NCI-H748 (cell line): ENCODE data around the gene TUBGCP6.

Experiments used
- DNase-seq: peaks from one replicate; lab custom pipeline; 2025; ENCODE audit not compliant: unreplicated experiment; lab: John Stamatoyannopoulos, UW

The TUBGCP6 gene

GRCh38 chr22:50184004-50184901 is 60.6 kb downstream of the TUBGCP6 start:
- no peak for DNase-seq

GRCh38 chr22:50183141-50183971 is 61.5 kb downstream of the TUBGCP6 start:
- no peak for DNase-seq

DNA sequence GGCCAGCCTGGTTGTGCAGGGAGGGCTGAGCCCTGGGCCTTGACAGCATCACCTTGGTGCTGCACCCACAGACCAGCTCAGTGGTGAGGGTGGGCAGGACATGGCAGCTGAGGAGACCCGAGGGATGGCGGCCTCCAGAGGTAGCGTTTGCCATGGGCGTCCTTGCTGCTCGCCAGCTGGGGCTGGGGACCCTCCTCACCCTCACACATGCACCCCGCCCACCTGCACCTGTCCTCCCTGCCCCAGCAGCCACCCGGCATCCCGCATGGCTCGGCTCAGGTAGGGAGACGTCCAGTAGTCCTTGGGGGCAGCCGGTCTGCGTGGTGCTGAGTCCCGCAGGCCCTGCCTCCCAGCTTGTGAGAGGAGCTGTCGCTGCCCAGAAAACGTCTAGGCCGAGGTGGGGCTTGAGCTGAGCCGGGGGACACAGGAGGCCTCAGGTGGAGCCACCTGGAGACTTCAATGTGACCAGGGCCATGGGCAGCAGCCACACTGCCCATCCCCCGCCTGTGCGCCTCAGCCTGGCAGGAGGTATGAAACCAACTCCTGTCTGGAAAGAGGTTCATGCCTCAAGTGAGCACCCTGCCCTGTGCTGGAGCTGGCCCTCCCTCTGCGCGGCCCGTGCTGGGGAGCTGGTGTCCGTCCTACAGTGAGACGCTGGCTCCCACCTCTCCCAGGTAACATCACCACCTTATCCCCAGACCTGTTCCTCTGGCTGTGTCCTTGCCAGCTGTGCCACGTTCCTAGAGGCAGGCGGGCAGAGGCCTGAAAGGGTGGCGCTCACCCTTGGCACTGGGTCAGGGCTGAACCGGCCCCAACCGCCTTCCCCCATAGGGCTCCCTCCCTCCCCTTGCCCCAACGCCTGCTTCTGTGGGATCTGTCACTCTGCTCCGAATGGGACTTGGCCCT is 62.4 kb downstream of the TUBGCP6 start:
- DNase-seq = no peak

GRCh38 chr22:50180727-50181521 is 63.9 kb downstream of the TUBGCP6 start:
- DNase-seq = no peak

- DNase-seq = no peak
Observed at GRCh38 chr22:50179937-50180726, 64.7 kb downstream of the TUBGCP6 start.

- no peak for DNase-seq
Observed at GRCh38 chr22:50178871-50179869, 65.7 kb downstream of the TUBGCP6 start.

GRCh38 chr22:50178471-50178864 is 66.4 kb downstream of the TUBGCP6 start:
- DNase-seq = no peak

DNA sequence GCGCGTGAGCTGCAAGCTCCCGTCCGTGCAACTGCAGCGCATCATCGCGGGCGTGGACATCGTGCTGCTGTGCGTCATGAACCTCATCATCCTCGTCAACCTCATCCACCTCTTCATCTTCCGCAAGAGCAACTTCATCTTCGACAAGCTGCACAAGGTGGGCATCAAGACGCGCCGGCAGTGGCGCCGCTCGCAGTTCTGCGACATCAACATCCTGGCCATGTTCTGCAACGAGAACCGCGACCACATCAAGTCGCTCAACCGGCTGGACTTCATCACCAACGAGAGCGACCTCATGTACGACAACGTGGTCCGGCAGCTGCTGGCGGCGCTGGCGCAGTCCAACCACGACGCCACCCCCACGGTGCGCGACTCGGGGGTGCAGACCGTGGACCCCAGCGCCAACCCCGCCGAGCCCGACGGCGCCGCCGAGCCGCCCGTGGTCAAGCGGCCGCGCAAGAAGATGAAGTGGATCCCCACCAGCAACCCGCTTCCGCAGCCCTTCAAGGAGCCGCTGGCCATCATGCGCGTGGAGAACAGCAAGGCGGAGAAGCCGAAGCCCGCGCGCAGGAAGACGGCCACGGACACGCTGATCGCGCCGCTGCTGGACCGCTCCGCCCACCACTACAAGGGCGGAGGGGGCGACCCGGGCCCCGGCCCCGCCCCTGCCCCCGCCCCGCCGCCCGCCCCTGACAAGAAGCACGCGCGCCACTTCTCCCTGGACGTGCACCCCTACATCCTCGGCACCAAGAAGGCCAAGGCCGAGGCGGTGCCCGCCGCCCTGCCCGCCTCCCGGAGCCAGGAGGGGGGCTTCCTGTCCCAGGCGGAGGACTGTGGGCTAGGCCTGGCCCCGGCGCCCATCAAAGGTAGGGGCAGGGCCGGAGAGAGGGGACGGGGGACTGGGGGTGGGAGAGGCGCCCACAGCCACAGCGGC is 67.0 kb downstream of the TUBGCP6 start:
- no peak for DNase-seq

DNA sequence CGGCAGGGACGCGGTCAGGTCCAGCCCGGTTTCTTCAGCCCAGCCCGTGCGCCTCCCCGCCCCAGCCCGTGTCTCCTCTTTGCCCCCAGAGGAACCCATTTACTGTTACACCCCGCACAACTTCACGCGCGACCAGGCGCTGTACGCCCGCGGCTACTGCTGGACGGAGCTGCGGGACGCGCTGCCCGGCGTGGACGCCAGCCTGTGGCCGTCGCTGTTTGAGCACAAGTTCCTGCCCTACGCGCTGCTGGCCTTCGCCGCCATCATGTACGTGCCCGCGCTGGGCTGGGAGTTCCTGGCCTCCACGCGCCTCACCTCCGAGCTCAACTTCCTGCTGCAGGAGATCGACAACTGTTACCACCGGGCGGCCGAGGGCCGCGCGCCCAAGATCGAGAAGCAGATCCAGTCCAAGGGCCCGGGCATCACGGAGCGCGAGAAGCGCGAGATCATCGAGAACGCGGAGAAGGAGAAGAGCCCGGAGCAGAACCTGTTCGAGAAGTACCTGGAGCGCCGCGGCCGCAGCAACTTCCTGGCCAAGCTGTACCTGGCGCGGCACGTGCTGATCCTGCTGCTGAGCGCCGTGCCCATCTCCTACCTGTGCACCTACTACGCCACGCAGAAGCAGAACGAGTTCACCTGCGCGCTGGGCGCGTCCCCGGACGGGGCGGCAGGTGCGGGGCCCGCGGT is 67.8 kb downstream of the TUBGCP6 start:
- DNase-seq = no peak

GRCh38 chr22:50175921-50176849 is 68.6 kb downstream of the TUBGCP6 start:
- DNase-seq = peak; percentile 31

- no peak for DNase-seq
Observed at GRCh38 chr22:50175191-50175461, 69.7 kb downstream of the TUBGCP6 start.

GRCh38 chr22:50174382-50175190 is 70.2 kb downstream of the TUBGCP6 start:
- DNase-seq = no peak

GRCh38 chr22:50173983-50174355 is 70.9 kb downstream of the TUBGCP6 start:
- DNase-seq = no peak

GRCh38 chr22:50173311-50173982 is 71.4 kb downstream of the TUBGCP6 start:
- no peak for DNase-seq
